Measurements from ENCODE around the gene FBN2. TPM values are rescaled to one million over a fixed set of nuclear protein-coding genes. Genes with fewer than 3 reads are reported as not detected.

FBN2 gene
- total RNA-seq, 1 experiment from 2014 or later = 0.31 TPM

DNA sequence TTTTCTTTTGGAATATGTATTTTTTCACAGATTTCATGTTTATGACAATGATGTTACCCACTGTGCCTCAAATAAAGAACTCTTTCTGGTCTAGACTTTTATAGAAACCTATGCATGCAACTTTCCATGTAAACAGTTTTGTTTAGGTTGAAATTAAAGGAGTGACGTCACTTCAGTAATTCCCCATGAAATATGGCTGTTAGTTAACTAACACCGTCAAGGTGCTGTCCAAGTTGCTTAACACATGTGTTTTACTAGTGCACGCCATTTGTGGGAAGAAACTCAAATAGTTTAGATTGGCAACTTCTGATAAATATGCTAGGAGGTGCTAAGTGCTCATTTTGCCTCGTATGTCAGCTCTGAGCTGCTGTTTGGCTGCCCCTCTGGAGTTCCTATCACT, 102.2 kb downstream of the FBN2 start:
- Mint-ChIP-seq H3K36me3 (ENCODE audit: insufficient read depth, unreplicated experiment) (no peaks in the 10 kb centered on the region), H3K4me1 (ENCODE audit: low read depth, unreplicated experiment) (peaks cover 8% of the 10 kb centered on the region)
- no TSS peak for BruUV-seq (replicated peaks)

GRCh38 chr5:128434993-128435392, 103.1 kb downstream of the FBN2 start:
- Mint-ChIP-seq H3K4me1 (ENCODE audit: low read depth, unreplicated experiment) (peaks cover 8% of the 10 kb centered on the region), H3K27ac (ENCODE audit: unreplicated experiment) (no peak overlapping the region), H3K9me3 (ENCODE audit: low read depth, unreplicated experiment) (no peaks in the 10 kb centered on the region), H3K4me3 (ENCODE audit: low read depth, unreplicated experiment) (no peak overlapping the region), H3K27me3 (ENCODE audit: unreplicated experiment) (no peaks in the 10 kb centered on the region), H3K36me3 (ENCODE audit: insufficient read depth, unreplicated experiment) (no peaks in the 10 kb centered on the region)
- intact Hi-C loops (cut with micrococcal nuclease; ENCODE audit: unreplicated experiment) = no loop called here
- DNase-seq = no peak
- BruUV-seq (replicated peaks) = no TSS peak
- CTCF ChIA-PET = interaction anchor here (0.6 kb wide), 1 partner anchor 20 kb away, joined by 3 read pairs; no protein-coding TSS in a partner anchor
- TF ChIP-seq CTCF (IDR thresholded peaks at IDR 0.05; ENCODE audit: unreplicated experiment) = no peak

More for the DNA sequence above, 102.2 kb downstream of the FBN2 start:
- CTCF ChIA-PET = interaction anchor here (0.6 kb wide), 1 partner anchor 19 kb away, joined by 3 read pairs; no protein-coding TSS in a partner anchor
- Mint-ChIP-seq H3K9me3 (ENCODE audit: low read depth, unreplicated experiment) (no peaks in the 10 kb centered on the region), H3K27ac (ENCODE audit: unreplicated experiment) (no peak overlapping the region), H3K4me3 (ENCODE audit: low read depth, unreplicated experiment) (no peak overlapping the region), H3K27me3 (ENCODE audit: unreplicated experiment) (no peaks in the 10 kb centered on the region)
- no peak for DNase-seq
- intact Hi-C loops (cut with micrococcal nuclease; ENCODE audit: unreplicated experiment) = no loop called here
- no peak for TF ChIP-seq CTCF (IDR thresholded peaks at IDR 0.05; ENCODE audit: unreplicated experiment)

GRCh38 chr5:128432913-128433440, 105.1 kb downstream of the FBN2 start:
- DNase-seq = no peak
- Mint-ChIP-seq H3K9me3 (ENCODE audit: low read depth, unreplicated experiment) (no peaks in the 10 kb centered on the region), H3K27me3 (ENCODE audit: unreplicated experiment) (no peaks in the 10 kb centered on the region), H3K27ac (ENCODE audit: unreplicated experiment) (no peak overlapping the region), H3K4me1 (ENCODE audit: low read depth, unreplicated experiment) (peaks cover 8% of the 10 kb centered on the region), H3K36me3 (ENCODE audit: insufficient read depth, unreplicated experiment) (no peaks in the 10 kb centered on the region), H3K4me3 (ENCODE audit: low read depth, unreplicated experiment) (no peak overlapping the region)
- intact Hi-C loops (cut with micrococcal nuclease; ENCODE audit: unreplicated experiment) = no loop called here
- no TSS peak for BruUV-seq (replicated peaks)
- CTCF ChIA-PET = no interaction called here
- TF ChIP-seq CTCF (IDR thresholded peaks at IDR 0.05; ENCODE audit: unreplicated experiment) = no peak

DNA sequence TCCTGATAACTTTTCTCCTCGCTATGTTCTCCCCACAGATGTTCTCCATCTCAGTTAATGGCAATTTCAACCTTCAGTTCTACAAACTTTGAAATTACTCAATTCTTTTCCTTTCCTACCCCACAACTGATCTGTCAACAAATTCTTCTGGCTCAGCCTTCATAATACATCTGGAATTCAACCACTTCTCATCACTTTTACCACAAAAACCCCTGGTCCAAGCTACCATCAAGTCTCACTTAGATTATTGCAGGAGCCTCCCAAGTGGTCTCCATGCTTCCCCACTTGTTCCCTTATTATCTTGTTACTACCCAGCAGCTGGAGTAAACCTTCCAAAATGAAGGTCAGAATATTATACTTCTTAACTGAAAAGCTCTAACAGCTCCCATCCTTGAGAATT, 110.1 kb downstream of the FBN2 start:
- no peaks in the 10 kb centered on the region for H3K36me3 Mint-ChIP-seq (ENCODE audit: insufficient read depth, unreplicated experiment)
- no peak for DNase-seq
- no TSS peak for BruUV-seq (replicated peaks)
- no peaks in the 10 kb centered on the region for H3K4me1 Mint-ChIP-seq (ENCODE audit: low read depth, unreplicated experiment)
- CTCF ChIA-PET = no interaction called here
- intact Hi-C loops (cut with micrococcal nuclease; ENCODE audit: unreplicated experiment) = no loop called here
- no peak for TF ChIP-seq CTCF (IDR thresholded peaks at IDR 0.05; ENCODE audit: unreplicated experiment)
- no peak overlapping the region for H3K27ac Mint-ChIP-seq (ENCODE audit: unreplicated experiment)
- no peaks in the 10 kb centered on the region for H3K27me3 Mint-ChIP-seq (ENCODE audit: unreplicated experiment)
- no peaks in the 10 kb centered on the region for H3K9me3 Mint-ChIP-seq (ENCODE audit: low read depth, unreplicated experiment)
- H3K4me3 Mint-ChIP-seq (ENCODE audit: low read depth, unreplicated experiment) = no peak overlapping the region
